ENCODE measurements around the gene EPX.

EPX gene

DNA sequence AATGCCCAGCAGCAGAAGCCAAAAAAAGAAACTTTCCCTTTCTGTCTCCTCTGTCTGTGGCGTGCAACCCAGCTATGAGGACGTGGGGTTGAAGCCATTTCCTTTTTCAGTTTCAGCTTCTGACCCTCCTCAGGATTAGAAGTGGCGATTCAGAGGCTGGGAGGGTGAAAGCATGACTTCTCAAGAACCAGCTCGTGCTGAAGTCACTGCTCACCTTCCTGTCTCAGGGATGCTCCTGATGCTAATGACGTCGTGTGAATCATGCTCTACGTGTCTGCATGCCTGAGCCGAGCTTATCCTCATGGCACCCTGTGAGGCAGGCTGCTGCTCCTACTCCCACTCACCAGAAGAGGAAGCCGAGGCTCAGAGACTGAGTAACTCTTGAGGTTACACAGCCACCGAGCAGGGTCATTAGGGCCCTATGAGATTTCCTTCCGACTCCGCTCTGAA lies 40.2 kb downstream of the EPX start:
- DNase-seq, result no peak
- peaks cover 63% of the 10 kb centered on the region for H3K27me3 ChIP-seq
- no peak overlapping the region for H3K4me3 ChIP-seq (ENCODE audit: low read depth, low read length)

DNA sequence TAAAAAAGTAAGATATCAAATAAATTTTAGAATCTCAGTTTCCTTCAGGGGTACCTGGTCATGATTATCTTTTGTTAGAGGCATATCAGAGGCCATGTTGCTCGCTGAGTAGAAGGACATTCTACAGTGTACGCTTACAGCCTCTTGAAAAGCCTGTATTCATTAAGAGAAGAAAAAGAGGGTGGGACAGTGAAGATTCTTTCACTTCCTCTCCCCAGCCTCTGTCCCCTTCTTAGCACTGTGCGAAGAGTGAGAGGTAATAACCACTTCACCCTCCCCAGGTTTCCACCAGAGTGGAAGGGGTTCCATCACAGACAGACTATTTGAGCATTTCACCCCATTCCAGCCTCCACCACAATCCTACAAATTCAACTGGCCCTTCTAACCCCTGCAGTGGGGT lies 41.0 kb downstream of the EPX start:
- TF ChIP-seq, protein P1, sequence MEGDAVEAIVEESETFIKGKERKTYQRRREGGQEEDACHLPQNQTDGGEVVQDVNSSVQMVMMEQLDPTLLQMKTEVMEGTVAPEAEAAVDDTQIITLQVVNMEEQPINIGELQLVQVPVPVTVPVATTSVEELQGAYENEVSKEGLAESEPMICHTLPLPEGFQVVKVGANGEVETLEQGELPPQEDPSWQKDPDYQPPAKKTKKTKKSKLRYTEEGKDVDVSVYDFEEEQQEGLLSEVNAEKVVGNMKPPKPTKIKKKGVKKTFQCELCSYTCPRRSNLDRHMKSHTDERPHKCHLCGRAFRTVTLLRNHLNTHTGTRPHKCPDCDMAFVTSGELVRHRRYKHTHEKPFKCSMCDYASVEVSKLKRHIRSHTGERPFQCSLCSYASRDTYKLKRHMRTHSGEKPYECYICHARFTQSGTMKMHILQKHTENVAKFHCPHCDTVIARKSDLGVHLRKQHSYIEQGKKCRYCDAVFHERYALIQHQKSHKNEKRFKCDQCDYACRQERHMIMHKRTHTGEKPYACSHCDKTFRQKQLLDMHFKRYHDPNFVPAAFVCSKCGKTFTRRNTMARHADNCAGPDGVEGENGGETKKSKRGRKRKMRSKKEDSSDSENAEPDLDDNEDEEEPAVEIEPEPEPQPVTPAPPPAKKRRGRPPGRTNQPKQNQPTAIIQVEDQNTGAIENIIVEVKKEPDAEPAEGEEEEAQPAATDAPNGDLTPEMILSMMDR (IDR thresholded peaks at IDR 0.05; ENCODE audit: low read depth, low read length), result no peak
- Histone ChIP-seq H3K9me3 (no peaks in the 10 kb centered on the region), H3K4me3 (ENCODE audit: low read depth, low read length) (no peak overlapping the region), H3K27me3 (peaks cover 71% of the 10 kb centered on the region), H3K36me3 (no peaks in the 10 kb centered on the region; the same call in 1 of the 2 replicates), H3K4me1 (no peaks in the 10 kb centered on the region)
- DNase-seq, result no peak

More for the DNA sequence above, 40.2 kb downstream of the EPX start:
- H3K36me3 ChIP-seq, result no peaks in the 10 kb centered on the region; the same call in 1 of the 2 replicates
- no peaks in the 10 kb centered on the region for H3K9me3 ChIP-seq
- no peaks in the 10 kb centered on the region for H3K4me1 ChIP-seq
- TF ChIP-seq, protein P1 (IDR thresholded peaks at IDR 0.05; ENCODE audit: low read depth, low read length), result no peak

DNA sequence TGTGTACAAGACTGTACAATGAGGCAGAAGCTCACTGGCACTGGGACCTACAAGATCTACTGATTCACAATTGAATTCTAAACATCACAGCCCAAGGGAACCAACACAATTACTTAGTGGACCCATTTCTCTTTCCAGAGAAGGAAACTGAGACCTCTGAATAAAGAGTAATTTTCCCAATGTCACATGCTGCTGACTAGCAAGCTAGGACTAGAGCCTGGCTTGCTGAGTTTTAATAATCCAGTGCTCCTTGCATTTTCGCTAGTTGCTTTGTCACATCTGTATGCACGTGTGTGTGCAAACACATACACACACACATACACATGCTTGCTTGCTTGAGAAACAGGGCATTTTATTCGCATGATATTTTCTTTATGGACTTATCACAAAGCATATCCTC lies 42.0 kb downstream of the EPX start:
- TF ChIP-seq, protein P1 (IDR thresholded peaks at IDR 0.05; ENCODE audit: low read depth, low read length), result no peak
- no peaks in the 10 kb centered on the region; the same call in 1 of the 2 replicates for H3K36me3 ChIP-seq
- H3K9me3 ChIP-seq, result no peaks in the 10 kb centered on the region
- H3K27me3 ChIP-seq, result peaks cover 77% of the 10 kb centered on the region
- H3K4me1 ChIP-seq, result no peaks in the 10 kb centered on the region
- no peak overlapping the region for H3K4me3 ChIP-seq (ENCODE audit: low read depth, low read length)
- DNase-seq, result no peak

DNA sequence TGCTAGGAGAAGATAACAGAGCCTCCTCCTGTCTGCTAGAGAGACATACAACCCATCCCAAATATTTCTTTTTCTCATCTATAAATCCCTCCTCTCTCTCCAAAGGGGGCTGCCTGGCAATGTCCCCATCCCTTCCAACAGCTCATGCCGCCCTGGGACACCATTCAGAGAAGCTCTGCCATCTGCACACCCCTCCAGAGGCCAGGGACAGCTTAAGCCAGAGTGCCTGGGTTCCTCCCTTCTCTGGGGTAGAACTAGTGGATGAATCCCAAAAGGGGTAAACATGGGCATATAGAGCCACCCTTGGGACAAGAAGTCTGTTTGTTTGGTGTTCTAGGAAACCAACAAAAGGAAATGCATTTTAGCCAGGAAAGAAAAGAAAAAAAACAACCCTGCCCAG lies 43.3 kb downstream of the EPX start:
- peaks cover 90% of the 10 kb centered on the region for H3K27me3 ChIP-seq
- no peaks in the 10 kb centered on the region for H3K9me3 ChIP-seq
- H3K4me1 ChIP-seq, result no peaks in the 10 kb centered on the region
- no peak overlapping the region for H3K4me3 ChIP-seq (ENCODE audit: low read depth, low read length)
- no peak for DNase-seq
- TF ChIP-seq, protein P1 (IDR thresholded peaks at IDR 0.05; ENCODE audit: low read depth, low read length), result no peak
- no peaks in the 10 kb centered on the region; the same call in 1 of the 2 replicates for H3K36me3 ChIP-seq

DNA sequence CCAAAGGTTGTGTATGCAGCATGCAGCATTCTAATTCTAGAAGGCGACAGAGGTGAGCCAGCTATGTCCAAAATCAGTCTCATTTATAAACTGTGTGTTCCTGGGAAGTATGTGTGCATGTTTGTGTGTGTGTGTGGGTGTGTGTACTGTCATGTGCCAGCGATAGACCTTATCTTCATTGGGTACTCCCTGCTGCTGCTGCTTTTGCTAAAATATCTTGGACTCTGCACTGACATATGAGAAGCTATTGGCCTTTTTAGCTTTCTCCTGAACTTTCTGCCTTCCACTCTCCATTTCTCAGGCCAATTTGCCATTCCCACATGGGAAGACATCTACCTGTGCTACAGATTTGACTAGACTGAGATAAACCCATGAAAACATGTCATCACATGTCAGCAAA lies 43.9 kb downstream of the EPX start:
- H3K4me1 ChIP-seq, result no peaks in the 10 kb centered on the region
- H3K9me3 ChIP-seq, result no peaks in the 10 kb centered on the region
- TF ChIP-seq, protein P1 (IDR thresholded peaks at IDR 0.05; ENCODE audit: low read depth, low read length), result no peak
- H3K27me3 ChIP-seq, result peaks cover 94% of the 10 kb centered on the region
- no peaks in the 10 kb centered on the region; the same call in 1 of the 2 replicates for H3K36me3 ChIP-seq
- no peak overlapping the region for H3K4me3 ChIP-seq (ENCODE audit: low read depth, low read length)
- no peak for DNase-seq

DNA sequence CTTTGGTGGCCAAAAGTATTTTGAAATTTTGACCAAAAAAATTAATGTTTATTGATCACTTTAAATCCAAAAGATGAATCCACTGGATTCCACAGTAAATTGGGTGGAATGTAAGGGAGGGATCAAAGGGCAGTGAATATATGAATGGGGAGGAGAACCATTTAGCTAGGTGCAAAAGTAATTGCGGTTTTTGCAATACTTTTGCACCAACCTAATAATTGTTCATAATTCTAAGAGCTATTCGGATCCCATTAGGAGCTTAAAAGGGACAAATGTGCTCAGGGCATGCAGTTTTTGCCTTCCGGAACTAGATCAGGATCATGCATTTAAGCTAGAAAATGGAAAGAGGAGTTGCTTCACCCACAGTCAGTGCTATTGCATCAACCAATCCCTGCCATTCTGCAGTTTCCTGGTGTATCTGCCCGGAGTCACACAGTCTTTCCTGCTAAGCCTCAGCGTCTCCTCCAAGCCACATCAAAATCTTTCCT lies 45.7 kb downstream of the EPX start, which contains the start of gene LPO:
Gene LPO (plus strand): TSS at position 438 of the 488 bp plus-strand sequence. CDS start 4,396 bp downstream, outside the sequence.
- TF ChIP-seq, protein P1 (IDR thresholded peaks at IDR 0.05; ENCODE audit: low read depth, low read length), result no peak

More for the DNA sequence above, 45.7 kb downstream of the EPX start, which contains the start of gene LPO:
- Histone ChIP-seq H3K36me3 (no peaks in the 10 kb centered on the region; the same call in 1 of the 2 replicates), H3K9me3 (no peaks in the 10 kb centered on the region), H3K27me3 (peaks cover 94% of the 10 kb centered on the region), H3K4me1 (no peaks in the 10 kb centered on the region), H3K4me3 (ENCODE audit: low read depth, low read length) (no peak within 1 kb of the TSS)
- DNase-seq, result no peak
